ENCODE results near the gene ZNF540.
A peak's percentile ranks its signal among the peaks of the same experiment; 100 is the strongest.

The ZNF540 gene

GRCh38 chr19:37594304-37594981 lies at the start of gene ZNF540, which contains the start of gene ZNF571:
ZNF540 (plus strand) TSS chr19:37594876; CDS start chr19:37598448, 3,572 bp downstream.
ZNF571 (minus strand) TSS chr19:37594792; CDS start chr19:37586676, 8,116 bp downstream.
- DNase-seq (ENCODE audit: low read depth): peak; percentile 98
- Histone ChIP-seq H3K36me3 (ENCODE audit: control insufficient read depth, insufficient read depth, low read length, severe bottlenecking) (peaks cover 1% of the 10 kb centered on the region), H3K4me3 (ENCODE audit: low read length) (peak within 1 kb of the TSS; percentile 92), H3K4me1 (ENCODE audit: control insufficient read depth, insufficient read depth, low read length) (peaks cover 9% of the 10 kb centered on the region), H3K9ac (ENCODE audit: low read length) (peak within 1 kb of the TSS; percentile 84), H3K27me3 (replicated peaks; ENCODE audit: control insufficient read depth, insufficient read depth, low read length) (no peaks in the 10 kb centered on the region), H3K9me3 (ENCODE audit: control insufficient read depth, low read length) (peaks cover under 1% of the 10 kb centered on the region)

- peaks cover 96% of the 10 kb centered on the region for H3K9me3 ChIP-seq (ENCODE audit: control insufficient read depth, low read length)
- H3K9ac ChIP-seq (ENCODE audit: low read length): no peak overlapping the region
- H3K36me3 ChIP-seq (ENCODE audit: control insufficient read depth, insufficient read depth, low read length, severe bottlenecking): peaks cover 2% of the 10 kb centered on the region
- peak; percentile 18 for DNase-seq (ENCODE audit: low read depth)
- no peaks in the 10 kb centered on the region for H3K4me1 ChIP-seq (ENCODE audit: control insufficient read depth, insufficient read depth, low read length)
- H3K4me3 ChIP-seq (ENCODE audit: low read length): peak overlapping the region; percentile 70
- no peaks in the 10 kb centered on the region for H3K27me3 ChIP-seq (replicated peaks; ENCODE audit: control insufficient read depth, insufficient read depth, low read length)
Measured at GRCh38 chr19:37551129-37551993, 43.3 kb upstream of the ZNF540 start.

DNA sequence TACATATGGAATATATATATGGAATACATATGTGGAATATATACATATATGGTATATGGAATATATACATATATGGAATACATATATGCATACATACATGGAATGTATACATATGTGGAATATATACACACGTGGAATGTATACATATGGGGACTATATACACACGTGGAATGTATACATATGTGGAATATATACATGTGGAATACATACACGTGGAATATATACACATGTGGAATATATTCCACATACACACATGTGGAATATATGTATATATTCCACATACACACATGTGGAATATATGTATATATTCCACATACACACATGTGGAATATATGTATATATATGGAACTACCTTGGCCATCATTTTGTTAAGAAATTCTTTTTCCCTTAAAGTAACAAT lies 31.2 kb upstream of the ZNF540 start:
- Histone ChIP-seq H3K9ac (ENCODE audit: low read length) (no peak overlapping the region), H3K4me1 (ENCODE audit: control insufficient read depth, insufficient read depth, low read length) (no peaks in the 10 kb centered on the region), H3K4me3 (ENCODE audit: low read length) (peak overlapping the region; percentile 69), H3K36me3 (ENCODE audit: control insufficient read depth, insufficient read depth, low read length, severe bottlenecking) (peaks cover 55% of the 10 kb centered on the region), H3K27me3 (replicated peaks; ENCODE audit: control insufficient read depth, insufficient read depth, low read length) (no peaks in the 10 kb centered on the region), H3K9me3 (ENCODE audit: control insufficient read depth, low read length) (peaks cover 14% of the 10 kb centered on the region)
- no peak for DNase-seq (ENCODE audit: low read depth)

DNA sequence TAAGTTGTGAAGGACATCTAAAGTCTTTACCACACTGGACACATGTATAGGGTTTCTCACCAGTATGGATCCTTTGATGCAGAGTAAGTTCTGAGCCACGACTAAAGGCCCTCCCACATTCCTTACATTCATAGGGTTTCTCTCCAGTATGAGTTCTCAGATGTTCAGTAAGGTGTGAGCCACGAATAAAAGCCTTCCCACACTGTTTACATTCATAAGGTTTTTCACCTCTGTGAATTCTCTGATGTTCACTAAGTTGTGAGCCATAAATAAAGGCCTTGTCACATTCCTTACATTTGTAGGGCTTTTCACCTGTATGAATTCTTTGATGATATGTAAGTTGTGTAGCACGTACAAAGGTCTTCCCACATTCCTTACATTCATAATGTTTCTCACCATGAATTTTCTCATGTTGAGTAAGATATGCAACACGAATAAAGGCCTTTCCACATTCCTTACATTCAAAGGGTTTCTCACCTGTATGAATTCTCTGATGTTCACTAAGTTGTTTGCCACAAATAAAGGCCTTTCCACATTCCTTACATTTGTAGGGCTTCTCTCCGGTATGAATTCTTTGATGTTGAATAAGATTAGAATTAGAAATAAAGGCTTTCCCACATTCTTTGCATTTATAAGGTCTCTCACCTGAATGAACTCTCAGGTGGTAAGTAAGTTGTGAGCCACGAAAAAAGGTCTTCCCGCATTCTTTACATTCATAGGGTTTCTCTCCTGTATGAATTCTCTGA lies 29.9 kb upstream of the ZNF540 start:
- Histone ChIP-seq H3K9me3 (ENCODE audit: control insufficient read depth, low read length) (peaks cover 1% of the 10 kb centered on the region), H3K36me3 (ENCODE audit: control insufficient read depth, insufficient read depth, low read length, severe bottlenecking) (peaks cover 55% of the 10 kb centered on the region), H3K4me1 (ENCODE audit: control insufficient read depth, insufficient read depth, low read length) (no peaks in the 10 kb centered on the region), H3K4me3 (ENCODE audit: low read length) (peak overlapping the region; percentile 69), H3K9ac (ENCODE audit: low read length) (no peak overlapping the region), H3K27me3 (replicated peaks; ENCODE audit: control insufficient read depth, insufficient read depth, low read length) (no peaks in the 10 kb centered on the region)
- no peak for DNase-seq (ENCODE audit: low read depth)

DNA sequence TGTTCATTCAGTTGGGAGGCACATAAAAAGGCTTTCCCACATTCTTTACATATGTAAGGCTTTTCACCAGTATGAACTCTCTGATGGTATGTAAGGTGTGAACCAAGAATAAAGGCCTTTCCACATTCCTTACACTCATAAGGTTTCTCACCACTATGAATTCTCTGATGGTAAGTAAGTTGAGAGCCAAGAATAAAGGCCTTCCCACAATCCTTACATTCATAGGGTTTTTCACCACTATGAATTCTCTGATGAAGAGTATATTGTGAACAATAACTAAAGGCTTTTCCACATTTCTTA lies 29.4 kb upstream of the ZNF540 start:
- H3K4me1 ChIP-seq (ENCODE audit: control insufficient read depth, insufficient read depth, low read length): no peaks in the 10 kb centered on the region
- no peaks in the 10 kb centered on the region for H3K27me3 ChIP-seq (replicated peaks; ENCODE audit: control insufficient read depth, insufficient read depth, low read length)
- H3K9me3 ChIP-seq (ENCODE audit: control insufficient read depth, low read length): no peaks in the 10 kb centered on the region
- H3K9ac ChIP-seq (ENCODE audit: low read length): no peak overlapping the region
- DNase-seq (ENCODE audit: low read depth): no peak
- H3K36me3 ChIP-seq (ENCODE audit: control insufficient read depth, insufficient read depth, low read length, severe bottlenecking): peaks cover 55% of the 10 kb centered on the region
- H3K4me3 ChIP-seq (ENCODE audit: low read length): peak overlapping the region; percentile 69

- Histone ChIP-seq H3K27me3 (replicated peaks; ENCODE audit: control insufficient read depth, insufficient read depth, low read length) (no peaks in the 10 kb centered on the region), H3K9me3 (ENCODE audit: control insufficient read depth, low read length) (no peaks in the 10 kb centered on the region), H3K4me3 (ENCODE audit: low read length) (no peak overlapping the region), H3K36me3 (ENCODE audit: control insufficient read depth, insufficient read depth, low read length, severe bottlenecking) (peaks cover 14% of the 10 kb centered on the region), H3K4me1 (ENCODE audit: control insufficient read depth, insufficient read depth, low read length) (no peaks in the 10 kb centered on the region), H3K9ac (ENCODE audit: low read length) (no peak overlapping the region)
- no peak for DNase-seq (ENCODE audit: low read depth)
Measured at GRCh38 chr19:37572203-37572602, 22.5 kb upstream of the ZNF540 start.

- H3K9ac ChIP-seq (ENCODE audit: low read length): no peak overlapping the region
- H3K36me3 ChIP-seq (ENCODE audit: control insufficient read depth, insufficient read depth, low read length, severe bottlenecking): peaks cover 48% of the 10 kb centered on the region
- H3K4me1 ChIP-seq (ENCODE audit: control insufficient read depth, insufficient read depth, low read length): no peaks in the 10 kb centered on the region
- no peaks in the 10 kb centered on the region for H3K27me3 ChIP-seq (replicated peaks; ENCODE audit: control insufficient read depth, insufficient read depth, low read length)
- peaks cover 78% of the 10 kb centered on the region for H3K9me3 ChIP-seq (ENCODE audit: control insufficient read depth, low read length)
- DNase-seq (ENCODE audit: low read depth): no peak
- peak overlapping the region; percentile 11 for H3K4me3 ChIP-seq (ENCODE audit: low read length)
Measured at GRCh38 chr19:37583340-37583739, 11.3 kb upstream of the ZNF540 start.

DNA sequence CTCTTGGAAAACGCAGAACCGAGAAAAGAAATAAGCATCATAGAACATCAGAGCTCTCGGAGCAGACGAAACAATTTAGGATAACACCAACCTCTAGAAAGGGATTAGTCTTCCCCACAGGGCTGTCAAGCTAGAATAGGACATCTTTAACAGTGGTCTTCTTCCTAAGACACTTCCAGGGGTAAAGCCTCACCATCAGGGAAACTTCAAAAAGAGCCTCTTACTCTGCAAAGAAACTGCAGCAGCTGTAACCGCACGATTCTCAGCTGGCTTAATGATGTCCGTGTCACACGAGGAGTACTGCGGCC lies 726 bp upstream of the ZNF540 start:
- Histone ChIP-seq H3K4me1 (ENCODE audit: control insufficient read depth, insufficient read depth, low read length) (peaks cover 9% of the 10 kb centered on the region), H3K36me3 (ENCODE audit: control insufficient read depth, insufficient read depth, low read length, severe bottlenecking) (no peaks in the 10 kb centered on the region), H3K27me3 (replicated peaks; ENCODE audit: control insufficient read depth, insufficient read depth, low read length) (no peaks in the 10 kb centered on the region), H3K4me3 (ENCODE audit: low read length) (peak overlapping the region; percentile 92), H3K9ac (ENCODE audit: low read length) (peak overlapping the region; percentile 84), H3K9me3 (ENCODE audit: control insufficient read depth, low read length) (no peaks in the 10 kb centered on the region)
- DNase-seq (ENCODE audit: low read depth): no peak

DNA sequence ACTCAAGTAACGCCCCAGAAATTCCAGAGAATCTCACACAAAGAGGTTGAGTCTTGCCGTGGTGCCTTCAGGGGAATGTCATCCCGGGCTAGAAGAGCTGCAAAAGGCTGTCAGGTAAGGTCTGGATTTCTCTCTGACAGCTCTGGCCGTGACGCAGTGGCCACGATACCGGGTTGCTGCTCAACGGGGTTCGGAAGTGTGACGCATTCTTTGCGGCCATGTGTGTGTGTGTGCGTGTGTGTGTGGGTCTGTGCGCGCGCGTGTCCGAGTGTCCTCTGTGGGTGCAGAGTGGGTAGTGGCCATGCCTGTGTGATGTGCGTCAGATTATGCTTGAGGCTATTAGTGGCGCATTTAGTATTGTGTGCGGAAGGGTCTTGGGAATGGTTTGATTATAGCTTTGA lies 306 bp downstream of the ZNF540 start:
- H3K36me3 ChIP-seq (ENCODE audit: control insufficient read depth, insufficient read depth, low read length, severe bottlenecking): peaks cover 7% of the 10 kb centered on the region
- no peaks in the 10 kb centered on the region for H3K27me3 ChIP-seq (replicated peaks; ENCODE audit: control insufficient read depth, insufficient read depth, low read length)
- H3K4me1 ChIP-seq (ENCODE audit: control insufficient read depth, insufficient read depth, low read length): peaks cover 9% of the 10 kb centered on the region
- peak; percentile 77 for DNase-seq (ENCODE audit: low read depth)
- peak overlapping the region; percentile 92 for H3K4me3 ChIP-seq (ENCODE audit: low read length)
- H3K9me3 ChIP-seq (ENCODE audit: control insufficient read depth, low read length): peaks cover 6% of the 10 kb centered on the region
- peak overlapping the region; percentile 84 for H3K9ac ChIP-seq (ENCODE audit: low read length)

DNA sequence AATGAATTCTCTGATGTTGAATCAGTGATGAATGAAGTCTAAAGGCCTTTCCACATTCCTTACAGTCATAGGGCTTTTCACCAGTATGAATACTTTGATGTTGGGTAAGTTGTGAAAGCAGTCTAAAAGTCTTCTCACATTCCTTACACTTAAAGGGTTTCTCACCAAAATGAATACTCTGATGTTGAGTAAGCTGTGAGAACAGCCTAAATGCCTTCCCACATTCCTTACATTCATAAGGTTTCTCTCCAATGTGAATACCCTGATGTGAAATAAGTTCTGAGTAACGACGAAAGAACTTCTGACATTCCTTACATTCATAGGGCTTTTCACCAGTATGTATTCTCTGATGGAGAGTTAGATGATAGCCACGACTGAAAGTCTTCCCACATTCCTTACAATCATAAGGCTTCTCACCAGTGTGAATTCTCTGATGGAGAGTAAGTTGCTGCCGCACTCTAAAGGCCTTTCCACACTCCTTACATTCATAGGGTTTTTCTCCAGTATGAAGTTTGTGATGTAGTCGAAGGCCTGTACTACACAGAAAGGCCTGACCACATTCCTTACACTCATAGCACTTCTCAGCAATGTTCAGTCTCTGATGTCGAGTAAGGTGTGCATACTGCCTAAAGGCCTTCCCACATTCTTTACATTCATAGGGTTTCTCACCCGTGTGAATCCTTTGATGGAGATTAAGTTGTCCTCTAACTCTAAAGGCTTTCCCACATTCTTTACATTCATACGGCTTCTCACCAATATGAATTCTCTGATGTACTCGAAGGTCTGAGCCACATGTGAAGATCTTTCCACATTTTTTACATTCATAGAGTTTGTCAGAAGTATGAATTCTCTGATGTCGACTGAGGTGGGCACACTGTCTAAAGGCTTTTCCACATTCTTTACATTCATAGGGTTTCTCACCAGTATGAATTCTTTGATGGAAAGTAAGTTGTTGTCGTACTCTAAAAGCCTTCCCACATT lies 40.7 kb downstream of the ZNF540 start:
- peaks cover 65% of the 10 kb centered on the region for H3K36me3 ChIP-seq (ENCODE audit: control insufficient read depth, insufficient read depth, low read length, severe bottlenecking)
- H3K9ac ChIP-seq (ENCODE audit: low read length): no peak overlapping the region
- no peak for DNase-seq (ENCODE audit: low read depth)
- no peaks in the 10 kb centered on the region for H3K4me1 ChIP-seq (ENCODE audit: control insufficient read depth, insufficient read depth, low read length)
- peak overlapping the region; percentile 68 for H3K4me3 ChIP-seq (ENCODE audit: low read length)
- H3K27me3 ChIP-seq (replicated peaks; ENCODE audit: control insufficient read depth, insufficient read depth, low read length): no peaks in the 10 kb centered on the region
- H3K9me3 ChIP-seq (ENCODE audit: control insufficient read depth, low read length): peaks cover 97% of the 10 kb centered on the region

Measured in adipocyte (in vitro differentiated cells).